GM12892 (cell line): ENCODE results near the gene ZNF26. TPM values are rescaled to one million over a fixed set of nuclear protein-coding genes. Genes with fewer than 3 reads are reported as not detected.
"Not testable (repeated sequence)": the region's sequence is repeated elsewhere in the genome, so short reads cannot be mapped to it uniquely, and the experiment has no call there.

Experiments
- DNase-seq: peaks from one replicate; pipeline ENCODE4 v3.0.0; 2011; ENCODE audit not compliant: insufficient read length
- FAIRE-seq: peaks from 2 replicates; lab custom pipeline; 2011; peaks lifted over from hg19 to GRCh38; lab: Jason Lieb, UNC
- POLR2A ChIP-seq: IDR thresholded peaks from 2 replicates; pipeline ENCODE4 v1.6.1; 2011; ENCODE audit warnings: low read depth, low read length, control low read depth
- POLR2AphosphoS5 ChIP-seq: IDR thresholded peaks from 2 replicates; pipeline ENCODE4 v1.6.1; 2011; ENCODE audit warnings: low read depth, low read length, control low read depth
- TAF1 ChIP-seq: IDR thresholded peaks from 2 replicates; pipeline ENCODE4 v1.6.1; 2011; ENCODE audit warnings: low read depth, mild to moderate bottlenecking, control low read depth, low read length, borderline replicate concordance
- polyA plus RNA-seq: library from polyadenylated mRNA; unstranded; fragments of >200 nt; gene quantifications from one replicate; pipeline ENCODE4 v1.2.1, GENCODE V29; 2012; ENCODE audit warnings: missing spikeins, inconsistent platforms; ENCODE audit not compliant: missing spikeins

Gene ZNF26, protein sequence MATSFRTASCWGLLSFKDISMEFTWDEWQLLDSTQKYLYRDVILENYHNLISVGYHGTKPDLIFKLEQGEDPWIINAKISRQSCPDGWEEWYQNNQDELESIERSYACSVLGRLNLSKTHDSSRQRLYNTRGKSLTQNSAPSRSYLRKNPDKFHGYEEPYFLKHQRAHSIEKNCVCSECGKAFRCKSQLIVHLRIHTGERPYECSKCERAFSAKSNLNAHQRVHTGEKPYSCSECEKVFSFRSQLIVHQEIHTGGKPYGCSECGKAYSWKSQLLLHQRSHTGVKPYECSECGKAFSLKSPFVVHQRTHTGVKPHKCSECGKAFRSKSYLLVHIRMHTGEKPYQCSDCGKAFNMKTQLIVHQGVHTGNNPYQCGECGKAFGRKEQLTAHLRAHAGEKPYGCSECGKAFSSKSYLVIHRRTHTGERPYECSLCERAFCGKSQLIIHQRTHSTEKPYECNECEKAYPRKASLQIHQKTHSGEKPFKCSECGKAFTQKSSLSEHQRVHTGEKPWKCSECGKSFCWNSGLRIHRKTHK
- 9.4 TPM for polyA plus RNA-seq

DNA sequence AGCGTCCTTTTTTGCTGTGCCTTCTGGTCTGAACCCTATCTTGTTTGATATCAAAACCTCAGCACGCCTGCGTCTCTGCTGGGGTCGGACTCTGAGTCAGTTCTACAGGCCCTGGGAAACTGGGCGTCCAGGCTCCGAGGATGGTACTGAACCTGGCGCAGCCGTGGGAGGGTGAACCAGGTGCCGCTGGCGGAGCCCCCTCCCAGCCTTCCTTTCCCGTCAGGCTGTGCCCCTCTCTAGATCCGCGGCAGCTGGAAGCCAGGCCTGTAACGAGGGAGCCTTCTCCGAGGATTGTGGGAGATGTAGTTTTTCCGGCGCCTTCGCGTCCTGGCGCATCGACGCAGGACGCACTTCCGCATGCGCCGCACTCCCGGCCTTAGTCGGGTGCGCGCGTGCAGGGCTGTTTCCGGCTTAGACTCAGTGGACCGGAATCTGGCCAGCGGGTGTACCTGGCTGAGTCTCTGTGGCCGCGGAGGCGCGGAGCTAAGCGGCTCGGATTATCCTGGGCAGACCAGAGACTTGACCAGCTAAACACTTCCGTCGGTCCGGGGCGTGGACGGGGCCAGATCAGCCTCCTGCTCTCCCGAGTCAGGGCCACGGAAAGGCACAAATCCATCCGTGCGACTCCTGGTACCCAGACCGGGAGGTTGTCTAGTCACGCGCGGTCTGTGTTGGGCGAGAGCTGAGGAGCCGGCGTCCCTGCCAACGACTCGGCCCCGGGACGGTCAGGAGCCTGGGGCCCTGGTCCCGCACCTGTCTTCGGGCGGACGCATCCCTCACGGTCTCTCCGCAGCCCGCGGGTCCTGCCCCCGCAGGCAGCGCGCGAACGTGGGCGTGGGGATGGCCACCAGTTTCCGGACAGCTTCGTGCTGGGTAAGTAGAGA lies at the start of gene ZNF26:
Gene ZNF26, plus strand, starts transcription at position 367 of the 884 bp plus-strand sequence. Its CDS starts 474 bp downstream, at position 841.
- FAIRE-seq (peak; percentile 98), DNase-seq (peak; percentile 87)
- TF ChIP-seq TAF1 = peak; percentile 89; the same call in 1 of the 2 replicates
- peak; percentile 94 for TF ChIP-seq POLR2A
- TF ChIP-seq POLR2AphosphoS5 = peak; percentile 92

DNA sequence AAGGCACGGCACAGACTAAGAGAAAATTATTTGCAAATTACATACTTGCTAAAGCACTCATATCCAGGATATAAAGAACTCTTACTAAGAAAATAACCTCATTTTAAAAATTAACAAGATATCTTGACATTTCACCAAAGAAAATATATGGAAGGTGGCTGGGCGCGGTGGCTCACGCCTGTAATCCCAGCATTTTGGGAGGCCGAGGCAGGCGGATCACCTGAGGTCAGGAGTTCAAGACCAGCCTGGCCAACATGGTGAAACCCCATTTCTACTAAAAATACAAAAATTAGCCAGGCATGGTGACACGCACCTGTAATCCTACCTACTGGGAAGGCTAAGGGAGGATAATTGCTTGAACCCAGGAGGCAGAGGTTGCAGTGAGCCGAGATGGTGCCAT lies 49.2 kb upstream of the ZNF26 start:
- not testable (repeated sequence) for DNase-seq, FAIRE-seq

DNA sequence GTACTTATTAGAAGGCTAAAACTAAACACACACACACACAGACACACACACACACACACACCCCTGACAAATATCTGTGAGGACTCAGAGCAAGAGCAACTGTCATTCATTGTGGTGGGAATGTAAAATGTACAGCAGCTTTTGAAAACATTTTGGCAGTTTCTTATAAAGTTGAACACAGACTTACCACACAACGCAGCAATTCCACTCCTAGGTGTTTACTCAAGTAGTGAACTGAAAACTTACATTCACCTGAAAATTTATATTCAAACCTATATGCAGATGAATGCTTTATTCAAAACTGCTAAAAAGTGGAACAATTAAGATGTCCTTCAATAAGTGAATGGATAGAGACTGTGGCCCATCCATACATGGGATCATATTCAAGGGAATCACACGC lies 48.7 kb upstream of the ZNF26 start:
- DNase-seq = no peak
- no peak for FAIRE-seq
- TF ChIP-seq POLR2AphosphoS5 (no peak), TAF1 (no peak), POLR2A (no peak)

DNA sequence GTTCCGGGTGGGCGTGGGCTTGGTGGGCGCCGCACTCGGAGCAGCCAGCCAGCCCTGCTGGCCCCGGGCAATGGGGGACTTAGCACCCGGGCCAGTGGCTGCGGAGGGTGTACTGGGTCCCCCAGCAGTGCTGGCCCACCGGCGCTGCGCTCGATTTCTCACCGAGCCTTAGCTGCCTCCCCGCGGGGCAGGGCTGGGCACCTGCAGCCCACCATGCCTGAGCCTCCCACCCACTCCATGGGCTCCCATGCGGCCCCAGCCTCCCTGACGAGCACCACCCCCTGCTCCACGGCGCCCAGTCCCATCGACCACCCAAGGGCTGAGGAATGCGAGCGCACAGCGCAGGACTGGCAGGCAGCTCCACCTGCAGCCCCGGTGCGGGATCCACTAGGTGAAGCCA lies 47.4 kb upstream of the ZNF26 start:
- not testable (repeated sequence) for FAIRE-seq, DNase-seq

DNA sequence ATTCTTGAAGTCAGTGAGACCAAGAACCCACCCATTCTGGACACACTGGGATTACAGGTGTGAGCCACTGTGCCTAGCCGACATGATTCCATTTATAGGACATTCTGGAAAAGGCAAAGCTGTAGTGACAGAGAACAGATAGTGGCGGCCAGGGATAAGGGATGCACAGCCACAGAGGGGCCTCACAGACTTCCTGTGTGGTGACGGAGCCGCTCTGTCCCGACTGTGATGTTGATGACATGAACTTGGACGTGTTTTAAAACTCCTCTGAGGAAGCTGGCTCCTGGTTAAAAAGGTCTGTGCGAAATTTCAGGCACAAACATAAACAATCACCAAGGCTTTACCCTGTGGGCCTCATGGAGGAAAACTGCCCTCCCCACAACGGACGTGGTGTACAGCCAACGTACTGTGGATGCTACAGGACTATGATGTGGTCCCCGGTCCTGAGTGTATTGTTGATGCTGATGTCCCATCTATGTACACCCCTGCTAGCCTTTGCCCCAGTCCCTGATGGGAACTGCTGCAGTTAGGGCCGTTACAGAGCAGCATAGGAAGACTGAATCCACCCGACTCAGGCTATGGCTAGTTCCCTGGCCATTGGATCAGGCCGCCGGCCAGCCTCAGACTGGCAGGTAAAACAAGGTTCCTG lies 46.0 kb upstream of the ZNF26 start:
- TF ChIP-seq TAF1 (no peak), POLR2AphosphoS5 (no peak), POLR2A (no peak)
- DNase-seq (no peak), FAIRE-seq (no peak)

DNA sequence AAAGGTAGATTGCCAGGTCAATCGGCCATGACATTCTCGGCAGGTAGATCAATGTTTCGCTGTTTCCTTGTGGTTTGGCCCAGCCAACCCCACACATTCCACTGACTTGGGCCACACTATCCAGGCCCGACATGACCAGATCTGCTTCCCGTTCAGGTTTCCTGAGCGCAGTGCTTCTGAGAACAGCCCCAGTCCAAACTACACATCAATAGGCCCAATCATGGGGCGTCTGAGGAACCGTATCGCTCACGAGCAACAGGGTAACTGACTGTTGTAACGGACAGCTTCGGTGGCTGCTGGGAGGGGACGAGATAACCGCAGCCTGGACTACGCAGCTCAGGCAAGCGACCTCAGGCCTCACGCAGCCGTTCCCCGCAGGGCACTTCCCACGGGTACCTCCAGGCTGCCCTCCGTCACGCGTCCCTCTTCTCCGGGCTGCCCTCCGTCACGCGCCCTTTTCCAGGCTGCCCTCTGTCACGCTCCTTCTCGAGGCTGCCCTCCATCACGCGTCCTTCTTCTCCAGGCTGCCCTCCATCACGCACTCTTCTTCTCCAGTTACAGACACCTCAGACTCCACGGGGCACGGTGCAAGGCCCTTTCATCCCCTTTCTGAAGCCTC lies 44.7 kb upstream of the ZNF26 start:
- DNase-seq (no peak), FAIRE-seq (no peak)
- TF ChIP-seq POLR2A = no peak

DNA sequence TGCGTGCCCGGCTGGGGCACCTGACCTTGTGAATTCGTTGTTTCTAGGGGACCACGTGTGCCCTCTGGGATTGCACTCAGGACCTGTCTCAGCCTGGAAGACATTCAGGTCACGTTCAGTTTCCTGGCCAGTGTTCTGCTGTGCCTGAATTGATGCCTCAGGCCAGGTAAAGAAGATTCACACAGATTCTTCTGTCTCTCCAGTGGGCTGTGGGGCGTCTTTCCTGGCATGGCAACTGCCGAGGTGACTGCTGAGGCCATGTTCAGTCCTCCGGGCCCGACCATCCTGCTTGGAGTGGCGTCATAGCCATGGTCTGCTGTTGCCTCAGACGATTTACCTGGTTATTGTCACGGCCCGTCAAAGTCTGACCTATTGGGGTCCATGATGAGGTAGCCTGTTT lies 43.6 kb upstream of the ZNF26 start:
- no peak for FAIRE-seq

DNA sequence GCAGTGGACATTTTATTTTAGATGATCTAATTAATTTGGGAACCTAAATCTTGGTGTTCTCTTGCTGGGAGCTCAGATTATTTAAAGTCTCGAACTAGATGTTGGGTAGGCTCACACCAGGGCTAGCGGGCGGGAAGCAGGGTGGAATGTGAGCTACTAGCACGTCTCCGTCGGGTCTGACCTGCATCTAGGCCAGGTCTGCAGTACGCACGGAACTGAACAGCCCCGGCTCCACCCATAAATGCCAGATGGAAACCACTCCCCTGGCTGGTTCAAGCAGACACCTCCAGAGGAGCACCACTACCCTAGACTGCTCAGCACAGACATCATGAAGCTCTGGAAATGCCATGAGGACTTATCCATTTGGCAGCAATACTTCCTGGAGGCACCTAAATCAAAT lies 40.4 kb upstream of the ZNF26 start:
- FAIRE-seq = no peak
- TF ChIP-seq TAF1 (no peak), POLR2A (no peak), POLR2AphosphoS5 (no peak)
- DNase-seq = no peak

More for the DNA sequence above, 43.6 kb upstream of the ZNF26 start:
- TF ChIP-seq TAF1 = no peak
- no peak for TF ChIP-seq POLR2A
- no peak for TF ChIP-seq POLR2AphosphoS5
- DNase-seq = no peak

DNA sequence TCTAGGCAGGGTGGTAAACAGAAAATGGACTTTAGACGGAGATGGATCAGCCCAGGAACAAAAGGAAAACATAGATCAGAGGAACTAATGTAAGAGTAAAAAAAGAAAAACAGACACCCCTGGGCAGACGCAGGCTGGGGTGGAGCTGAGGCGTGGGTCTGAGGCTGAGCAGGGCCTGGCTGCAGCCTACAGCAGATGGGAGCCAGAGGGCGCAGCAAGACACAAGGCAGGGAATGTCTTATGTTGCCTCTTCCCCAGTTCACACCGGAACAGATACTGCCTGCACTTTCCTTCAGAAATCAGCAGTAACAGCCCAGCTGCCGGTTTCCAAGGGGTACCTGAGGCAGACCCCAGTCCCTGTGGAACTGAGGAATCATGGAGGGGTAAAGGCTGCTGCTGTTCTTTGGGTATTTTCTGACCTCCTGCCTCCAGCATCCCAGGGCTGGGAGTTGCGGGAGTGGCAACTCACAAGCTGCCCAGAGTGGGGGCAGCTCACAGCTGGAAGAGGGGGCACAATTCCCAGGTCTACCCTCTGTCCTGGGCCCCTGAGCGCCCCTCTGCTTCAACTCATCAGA lies 39.8 kb upstream of the ZNF26 start:
- FAIRE-seq = no peak

DNA sequence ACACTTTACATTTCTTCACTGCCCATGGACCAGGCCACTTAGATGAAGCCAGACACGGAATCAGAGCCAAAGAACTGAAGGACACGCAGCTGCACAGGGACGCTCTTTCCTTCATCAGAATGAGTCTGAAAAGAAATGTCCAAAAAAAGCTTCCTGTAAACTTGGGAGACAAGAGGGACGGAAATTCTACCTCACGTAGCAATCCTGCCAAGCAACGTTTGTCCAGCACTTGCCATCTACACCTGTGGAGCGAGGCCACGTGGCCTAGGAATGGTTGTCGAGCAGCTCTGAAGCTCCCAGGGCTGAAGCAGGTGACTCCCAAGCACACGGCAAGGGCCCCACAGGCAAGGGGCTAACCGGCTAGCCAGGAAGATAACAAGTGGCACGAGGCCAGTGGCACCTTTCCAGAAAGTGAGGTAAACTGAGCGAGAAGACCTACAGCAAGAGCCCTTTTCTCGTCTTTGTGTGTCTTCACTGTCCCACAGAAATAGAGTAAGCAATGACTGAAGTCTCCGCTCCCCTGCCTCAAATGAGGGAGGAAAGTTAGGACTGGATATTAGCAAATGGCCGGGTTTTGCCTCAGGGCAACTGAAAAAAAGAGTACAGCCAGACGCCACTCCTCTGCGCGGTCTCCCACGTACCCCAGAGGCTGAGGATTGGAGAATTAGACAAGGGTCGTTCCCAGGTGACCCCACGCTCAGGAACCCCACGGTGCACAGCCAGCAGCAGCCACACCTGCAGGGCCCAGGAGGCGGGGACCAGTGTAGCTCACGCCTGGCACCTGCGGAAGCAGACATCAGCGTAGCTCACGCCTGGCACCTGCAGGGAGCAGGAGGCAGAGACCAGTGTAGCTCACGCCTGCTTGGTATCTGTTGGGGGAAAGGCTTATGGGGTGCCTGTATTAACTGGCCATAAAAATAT lies 37.8 kb upstream of the ZNF26 start:
- FAIRE-seq (no peak), DNase-seq (no peak)
- no peak for TF ChIP-seq POLR2A
- TF ChIP-seq TAF1 = no peak
- no peak for TF ChIP-seq POLR2AphosphoS5

More for the DNA sequence above, 39.8 kb upstream of the ZNF26 start:
- no peak for DNase-seq
- TF ChIP-seq TAF1 (no peak), POLR2A (no peak), POLR2AphosphoS5 (no peak)
